ENCODE measurements around the gene IL13. TPM values are rescaled to one million over a fixed set of nuclear protein-coding genes. Genes with fewer than 3 reads are reported as not detected.

The IL13 gene
- total RNA-seq: not detected

DNA sequence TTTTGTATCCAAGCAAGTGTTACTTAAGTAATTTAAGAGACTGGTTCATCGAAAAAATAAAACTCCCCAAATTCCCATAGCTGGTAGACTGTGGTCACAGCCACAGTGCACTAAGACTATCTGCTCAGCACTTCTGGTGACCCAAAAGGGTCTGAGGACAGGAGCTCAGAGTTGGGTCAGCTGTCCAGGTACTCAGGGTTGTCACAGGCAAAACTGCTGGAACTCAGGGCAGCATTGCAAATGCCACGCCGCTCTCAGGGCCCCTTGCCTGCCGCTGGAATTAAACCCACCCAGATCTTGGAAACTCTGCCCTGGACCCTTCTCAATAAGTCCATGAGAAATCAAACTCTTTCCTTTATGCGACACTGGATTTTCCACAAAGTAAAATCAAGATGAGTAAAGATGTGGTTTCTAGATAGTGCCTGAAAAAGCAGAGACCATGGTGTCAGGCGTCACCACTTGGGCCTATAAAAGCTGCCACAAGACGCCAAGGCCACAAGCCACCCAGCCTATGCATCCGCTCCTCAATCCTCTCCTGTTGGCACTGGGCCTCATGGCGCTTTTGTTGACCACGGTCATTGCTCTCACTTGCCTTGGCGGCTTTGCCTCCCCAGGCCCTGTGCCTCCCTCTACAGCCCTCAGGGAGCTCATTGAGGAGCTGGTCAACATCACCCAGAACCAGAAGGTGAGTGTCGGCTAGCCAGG is at the start of gene IL13:
IL13 (plus strand) TSS at position 498 of the 705 bp plus-strand sequence; CDS start at position 512, 14 bp downstream.
- Histone ChIP-seq H3K27ac (no peak within 1 kb of the TSS), H3K36me3 (no peaks in the 10 kb centered on the region), H3K4me3 (replicated peaks in 1 of 3) (no peak within 1 kb of the TSS), H3K4me1 (peaks cover 4 to 11% of the 10 kb centered on the region in 2 donors), H3K27me3 (no peaks in the 10 kb centered on the region), H3K9me3 (no peaks in the 10 kb centered on the region)
- intact Hi-C loops (cut with DNase I): no loop called here
- 96 to 98% methylated on average over 12 of the region's 12 CpGs for WGBS, 2 donors
- no peak for DNase-seq
- TF ChIP-seq, protein P1, sequence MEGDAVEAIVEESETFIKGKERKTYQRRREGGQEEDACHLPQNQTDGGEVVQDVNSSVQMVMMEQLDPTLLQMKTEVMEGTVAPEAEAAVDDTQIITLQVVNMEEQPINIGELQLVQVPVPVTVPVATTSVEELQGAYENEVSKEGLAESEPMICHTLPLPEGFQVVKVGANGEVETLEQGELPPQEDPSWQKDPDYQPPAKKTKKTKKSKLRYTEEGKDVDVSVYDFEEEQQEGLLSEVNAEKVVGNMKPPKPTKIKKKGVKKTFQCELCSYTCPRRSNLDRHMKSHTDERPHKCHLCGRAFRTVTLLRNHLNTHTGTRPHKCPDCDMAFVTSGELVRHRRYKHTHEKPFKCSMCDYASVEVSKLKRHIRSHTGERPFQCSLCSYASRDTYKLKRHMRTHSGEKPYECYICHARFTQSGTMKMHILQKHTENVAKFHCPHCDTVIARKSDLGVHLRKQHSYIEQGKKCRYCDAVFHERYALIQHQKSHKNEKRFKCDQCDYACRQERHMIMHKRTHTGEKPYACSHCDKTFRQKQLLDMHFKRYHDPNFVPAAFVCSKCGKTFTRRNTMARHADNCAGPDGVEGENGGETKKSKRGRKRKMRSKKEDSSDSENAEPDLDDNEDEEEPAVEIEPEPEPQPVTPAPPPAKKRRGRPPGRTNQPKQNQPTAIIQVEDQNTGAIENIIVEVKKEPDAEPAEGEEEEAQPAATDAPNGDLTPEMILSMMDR (IDR thresholded peaks at IDR 0.05): no peak
- no peak for TF ChIP-seq POLR2A (IDR thresholded peaks at IDR 0.05)

DNA sequence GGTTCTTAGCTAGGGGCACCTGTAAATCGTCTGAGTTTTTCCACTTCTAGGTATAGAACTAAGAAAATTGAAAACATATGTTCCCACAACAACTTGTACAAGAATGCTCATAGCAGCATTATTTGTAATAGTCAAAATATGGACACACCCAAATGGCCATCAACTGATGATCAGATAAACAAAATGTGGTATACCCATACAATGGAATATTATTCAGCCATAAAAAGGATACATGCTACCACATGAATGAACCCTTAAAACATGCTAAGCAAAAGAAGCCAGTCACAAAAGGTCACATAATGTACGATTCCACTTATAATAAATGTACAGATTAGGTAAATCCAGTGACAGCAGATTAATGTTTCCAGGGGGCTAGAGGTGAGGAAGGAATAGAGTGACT is 46.0 kb upstream of the IL13 start:
- Histone ChIP-seq H3K4me1 (no peaks in the 10 kb centered on the region), H3K27ac (no peak overlapping the region), H3K27me3 (no peaks in the 10 kb centered on the region), H3K36me3 (peaks cover 0 to 21% of the 10 kb centered on the region in 2 donors), H3K9me3 (no peaks in the 10 kb centered on the region), H3K4me3 (replicated peaks in 1 of 3) (no peak overlapping the region)
- intact Hi-C loops (cut with DNase I): no loop called here
- WGBS, 2 donors: 96 to 100% methylated on average over 2 of the region's 2 CpGs
- DNase-seq: no peak
- TF ChIP-seq POLR2A (IDR thresholded peaks at IDR 0.05): no peak
- TF ChIP-seq, protein P1 (IDR thresholded peaks at IDR 0.05): no peak

DNA sequence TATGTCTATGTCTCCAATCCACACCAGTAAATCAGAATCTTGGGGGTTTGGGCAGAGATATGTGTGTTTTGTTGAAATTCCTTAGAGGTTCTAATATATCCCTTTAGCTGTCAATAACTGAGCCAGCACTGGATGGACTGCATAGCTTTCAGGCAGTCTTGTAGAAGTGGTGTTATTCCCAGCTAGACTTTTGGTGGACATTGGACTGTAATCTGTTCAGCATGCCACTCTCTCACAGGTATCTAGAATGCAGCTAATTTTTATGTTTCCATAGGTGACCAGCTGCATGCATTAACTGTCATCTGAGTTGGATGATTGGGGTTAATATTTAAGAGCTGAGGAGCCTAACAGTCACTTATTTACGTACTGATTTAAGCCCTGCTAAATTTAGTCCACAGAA is 45.1 kb upstream of the IL13 start:
- H3K4me3 ChIP-seq (replicated peaks in 1 of 3): no peak overlapping the region
- H3K27me3 ChIP-seq: no peaks in the 10 kb centered on the region
- no peak overlapping the region for H3K27ac ChIP-seq
- 93 to 95% methylated on average over 1 of the region's 1 CpG for WGBS, 2 donors
- no peaks in the 10 kb centered on the region for H3K4me1 ChIP-seq
- intact Hi-C loops (cut with DNase I): no loop called here
- no peak for DNase-seq
- TF ChIP-seq, protein P1 (IDR thresholded peaks at IDR 0.05): no peak
- no peak for TF ChIP-seq POLR2A (IDR thresholded peaks at IDR 0.05)
- H3K36me3 ChIP-seq: peaks cover 1 to 24% of the 10 kb centered on the region in 2 donors
- H3K9me3 ChIP-seq: no peaks in the 10 kb centered on the region

DNA sequence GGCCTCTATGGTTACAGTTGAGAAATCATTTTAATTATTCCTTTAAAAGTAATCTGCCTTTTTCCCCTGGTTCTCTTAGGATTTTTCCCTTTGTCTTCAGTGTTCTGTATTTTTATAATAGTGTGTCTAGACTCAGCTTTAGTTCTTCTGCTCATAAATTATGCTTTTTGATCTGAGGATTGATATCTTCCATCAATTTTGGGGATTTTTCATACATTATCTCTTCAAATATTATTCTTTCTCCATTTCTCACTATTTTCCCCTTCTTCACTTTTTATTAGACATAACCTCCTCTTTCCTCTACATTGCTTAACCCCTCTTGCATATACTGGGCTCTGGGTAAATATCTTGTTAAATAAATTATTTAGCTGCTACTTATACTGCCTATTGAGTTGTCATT is 36.3 kb upstream of the IL13 start:
- TF ChIP-seq, protein P1 (IDR thresholded peaks at IDR 0.05): no peak
- no peak for TF ChIP-seq POLR2A (IDR thresholded peaks at IDR 0.05)
- H3K27me3 ChIP-seq: no peaks in the 10 kb centered on the region
- no peaks in the 10 kb centered on the region for H3K9me3 ChIP-seq
- no peak overlapping the region for H3K4me3 ChIP-seq (replicated peaks in 1 of 3)
- H3K36me3 ChIP-seq: peaks cover 10 to 15% of the 10 kb centered on the region in 2 donors
- intact Hi-C loops (cut with DNase I): no loop called here
- no peaks in the 10 kb centered on the region for H3K4me1 ChIP-seq
- no peak for DNase-seq
- H3K27ac ChIP-seq: no peak overlapping the region

DNA sequence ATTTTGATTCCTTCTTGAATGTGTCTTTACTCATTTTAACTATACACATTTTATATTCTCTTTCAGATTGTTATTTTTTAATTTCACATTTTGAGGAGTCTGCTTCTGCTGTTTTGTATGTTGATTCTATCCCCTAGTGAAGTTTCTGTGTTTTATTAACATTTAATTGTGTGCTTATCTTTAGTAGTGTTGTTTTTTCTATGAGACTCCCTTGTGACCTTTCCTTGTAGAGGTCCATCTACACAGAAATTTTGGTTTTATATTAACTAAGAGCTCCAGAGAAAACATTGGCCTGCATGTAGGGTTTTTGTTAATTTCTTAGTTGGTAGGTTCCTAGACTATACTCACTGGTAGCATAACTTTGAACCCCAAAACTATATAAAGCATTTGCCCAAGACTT is 35.4 kb upstream of the IL13 start:
- Histone ChIP-seq H3K4me3 (replicated peaks in 1 of 3) (no peak overlapping the region), H3K27me3 (no peaks in the 10 kb centered on the region), H3K4me1 (no peaks in the 10 kb centered on the region), H3K27ac (no peak overlapping the region), H3K36me3 (peaks cover 10 to 11% of the 10 kb centered on the region in 2 donors), H3K9me3 (no peaks in the 10 kb centered on the region)
- no peak for DNase-seq
- TF ChIP-seq POLR2A (IDR thresholded peaks at IDR 0.05): no peak
- TF ChIP-seq, protein P1 (IDR thresholded peaks at IDR 0.05): no peak
- intact Hi-C loops (cut with DNase I): no loop called here

All from thyroid gland (tissue), 4 donors.